Kidney epithelial cell (primary cell): ENCODE data around the gene NUBP2. TPM values are rescaled to one million over a fixed set of nuclear protein-coding genes. Genes with fewer than 3 reads are reported as not detected.

ENCODE experiments used
- DNase-seq: peaks from one replicate; pipeline ENCODE4 v3.0.0-alpha.2; 2010; ENCODE audit warnings: low read depth
- H3K27me3 ChIP-seq: 2 replicates; pipeline ENCODE4 v1.6.0; 2011; ENCODE audit warnings: low read length; ENCODE audit not compliant: control insufficient read depth, insufficient read depth
- H3K36me3 ChIP-seq: 2 replicates; pipeline ENCODE4 v1.5.1; 2011; ENCODE audit warnings: low read length; ENCODE audit not compliant: control insufficient read depth, insufficient read depth
- H3K4me3 ChIP-seq: 2 replicates; pipeline ENCODE4 v1.5.1; 2011; ENCODE audit warnings: low read depth, mild to moderate bottlenecking, control low read depth, low read length
- CTCF ChIP-seq: IDR thresholded peaks from 2 replicates; pipeline ENCODE4 v1.5.1; 2011; ENCODE audit warnings: mild to moderate bottlenecking, moderate library complexity, low read length, control low read depth, inconsistent platforms; ENCODE audit not compliant: insufficient read depth, poor library complexity, severe bottlenecking
- total RNA-seq: library from RNA; depleted of rRNA; stranded (reverse); fragments of >200 nt; gene quantifications from 2 replicates; pipeline ENCODE4 v1.2.3, GENCODE V29; 2015

NUBP2 gene
- total RNA-seq, 1 donor from 2014 or later = 187 TPM

DNA sequence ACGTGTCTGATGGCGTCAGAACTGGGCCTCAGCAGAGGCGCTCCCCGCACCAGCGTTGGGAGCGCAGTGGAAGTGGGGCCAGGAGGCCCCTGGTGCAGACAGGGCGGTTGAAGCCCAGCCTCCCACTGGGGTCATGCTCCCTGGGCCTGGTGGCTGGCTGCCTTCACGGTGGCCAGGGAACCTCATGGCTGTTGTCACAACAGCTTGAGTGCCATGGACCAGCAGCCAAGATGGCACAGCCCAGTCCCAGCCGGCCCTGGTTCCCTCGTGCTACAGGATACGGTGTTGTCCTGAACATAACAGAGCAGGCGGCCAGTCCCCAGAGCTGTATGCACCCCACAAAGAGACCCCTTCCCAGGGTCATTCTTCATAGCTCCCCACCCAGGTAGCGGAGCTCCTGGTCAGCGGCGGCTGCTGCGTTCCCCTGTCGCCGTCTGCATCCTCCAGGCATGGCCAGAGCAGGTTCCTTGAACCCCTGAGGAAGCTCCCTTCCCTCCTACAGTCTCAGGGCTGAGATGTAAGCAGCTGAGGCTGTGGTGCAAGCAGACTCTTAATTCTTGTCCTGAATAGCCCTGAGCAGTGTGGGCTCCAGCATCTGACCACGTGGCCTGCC, 41.1 kb upstream of the NUBP2 start:
- H3K4me3 ChIP-seq = no peak overlapping the region
- H3K36me3 ChIP-seq = no peaks in the 10 kb centered on the region
- no peak for TF ChIP-seq CTCF
- no peaks in the 10 kb centered on the region for H3K27me3 ChIP-seq
- no peak for DNase-seq

DNA sequence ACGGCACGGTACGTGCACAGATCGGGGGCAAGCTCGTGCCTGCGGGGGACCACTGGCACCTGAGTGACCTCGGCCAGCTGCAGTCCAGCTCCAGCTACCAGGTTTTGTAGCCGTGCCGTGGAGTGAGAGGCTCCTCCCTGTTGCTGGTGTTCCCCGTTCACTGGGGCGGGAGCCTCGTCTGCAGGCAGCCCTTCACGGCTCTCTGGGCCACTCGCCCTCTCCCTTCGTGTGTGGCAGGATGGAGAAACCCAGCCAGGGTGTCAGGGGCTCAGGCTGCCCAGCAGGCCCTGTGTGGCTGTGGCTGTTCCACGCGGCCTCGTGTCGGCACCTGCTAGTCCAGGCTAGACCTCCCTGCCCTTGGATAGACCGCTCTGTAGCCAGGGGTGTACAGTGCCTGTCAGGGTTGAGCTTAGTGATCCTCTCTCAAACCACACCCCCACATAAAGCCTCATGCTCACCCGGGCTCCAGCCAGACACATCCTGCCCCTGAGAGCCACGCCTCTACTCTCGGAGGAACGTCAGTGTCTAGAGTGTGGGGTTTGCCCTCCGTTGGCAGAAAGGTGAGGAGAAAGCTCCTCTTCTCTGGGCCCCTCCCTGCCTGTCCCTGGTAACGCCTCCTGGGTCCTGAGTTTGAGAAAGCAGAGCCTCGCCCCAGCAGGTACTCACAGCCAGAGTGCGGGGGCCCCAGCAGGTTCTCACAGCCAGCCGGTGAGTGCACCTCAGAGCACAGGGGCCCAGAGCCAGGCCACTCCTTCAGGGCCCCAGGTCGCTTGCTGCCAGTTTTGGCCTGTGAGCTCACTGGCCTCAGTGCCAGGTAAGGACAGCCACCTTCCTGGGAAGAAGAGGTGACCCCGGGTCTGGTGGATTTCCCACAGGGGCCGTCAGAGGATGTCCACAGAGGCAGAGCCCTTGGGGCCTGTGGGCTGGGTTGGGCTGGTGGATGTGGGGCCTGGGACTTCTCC, 39.1 kb upstream of the NUBP2 start:
- no peaks in the 10 kb centered on the region for H3K27me3 ChIP-seq
- H3K36me3 ChIP-seq = no peaks in the 10 kb centered on the region
- TF ChIP-seq CTCF = no peak
- no peak overlapping the region for H3K4me3 ChIP-seq
- no peak for DNase-seq

DNA sequence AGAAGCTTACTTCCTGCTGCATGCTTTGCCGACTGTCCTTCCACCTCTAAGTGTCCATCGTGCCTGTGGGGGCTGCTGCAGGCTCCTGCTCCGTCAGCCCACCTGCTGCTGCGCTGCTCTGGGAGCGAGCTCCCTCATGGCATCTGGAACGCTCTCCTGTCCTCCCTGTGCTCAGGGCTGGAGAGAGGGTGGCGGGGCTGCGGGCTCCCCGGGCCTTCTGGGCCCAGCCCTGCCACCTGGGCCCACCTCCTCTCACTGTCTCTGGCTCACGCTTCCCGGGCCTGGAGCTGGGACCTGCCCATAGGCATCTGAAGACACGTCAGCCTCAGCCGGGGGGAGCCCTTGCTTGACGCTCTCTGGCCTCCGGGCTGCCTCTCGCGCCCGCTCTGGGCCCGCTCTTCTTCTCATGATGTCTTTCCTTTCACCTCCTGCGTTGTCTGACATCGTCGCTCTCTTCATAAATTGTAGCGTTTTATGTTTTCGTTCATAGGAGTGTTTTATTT, 38.4 kb upstream of the NUBP2 start:
- no peaks in the 10 kb centered on the region for H3K27me3 ChIP-seq
- peaks cover 1% of the 10 kb centered on the region for H3K36me3 ChIP-seq
- no peak for DNase-seq
- no peak overlapping the region for H3K4me3 ChIP-seq
- TF ChIP-seq CTCF = no peak

DNA sequence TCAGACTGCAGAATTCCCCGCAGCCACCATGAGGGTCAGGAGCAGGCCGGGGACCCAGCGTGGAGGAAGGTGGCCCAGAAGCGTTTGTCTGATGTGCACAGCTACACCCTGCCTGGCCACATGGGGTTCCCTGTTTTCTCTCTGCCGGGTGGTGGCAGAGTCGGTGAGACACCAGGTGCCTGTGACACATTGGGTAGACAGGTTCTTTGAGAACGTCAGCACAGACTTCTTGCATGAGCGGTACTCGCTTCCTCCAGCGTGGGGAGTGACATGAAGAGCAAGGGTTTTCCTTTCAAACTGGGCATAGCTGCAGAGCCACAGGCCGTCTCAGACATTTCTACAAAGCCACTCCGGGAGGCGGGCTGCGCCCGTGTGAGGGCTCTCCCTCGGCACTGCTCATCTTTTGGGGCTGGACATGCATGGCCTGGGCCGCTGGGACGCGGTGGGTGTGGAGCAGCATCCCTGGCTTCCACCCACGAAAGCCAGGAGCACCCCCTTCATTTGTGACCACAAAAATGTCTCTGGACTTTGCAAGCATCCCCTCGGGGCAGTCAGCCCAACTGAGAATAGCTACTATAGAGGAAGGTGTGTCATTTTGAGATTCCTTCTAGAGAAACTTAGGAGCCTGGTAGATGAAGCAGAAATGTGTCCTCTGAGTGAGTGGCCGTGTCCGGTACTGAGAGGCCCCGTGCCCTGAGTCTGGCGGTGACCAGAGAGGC, 37.4 kb upstream of the NUBP2 start:
- Histone ChIP-seq H3K4me3 (no peak overlapping the region), H3K36me3 (peaks cover 1% of the 10 kb centered on the region), H3K27me3 (no peaks in the 10 kb centered on the region)
- no peak for DNase-seq
- no peak for TF ChIP-seq CTCF

DNA sequence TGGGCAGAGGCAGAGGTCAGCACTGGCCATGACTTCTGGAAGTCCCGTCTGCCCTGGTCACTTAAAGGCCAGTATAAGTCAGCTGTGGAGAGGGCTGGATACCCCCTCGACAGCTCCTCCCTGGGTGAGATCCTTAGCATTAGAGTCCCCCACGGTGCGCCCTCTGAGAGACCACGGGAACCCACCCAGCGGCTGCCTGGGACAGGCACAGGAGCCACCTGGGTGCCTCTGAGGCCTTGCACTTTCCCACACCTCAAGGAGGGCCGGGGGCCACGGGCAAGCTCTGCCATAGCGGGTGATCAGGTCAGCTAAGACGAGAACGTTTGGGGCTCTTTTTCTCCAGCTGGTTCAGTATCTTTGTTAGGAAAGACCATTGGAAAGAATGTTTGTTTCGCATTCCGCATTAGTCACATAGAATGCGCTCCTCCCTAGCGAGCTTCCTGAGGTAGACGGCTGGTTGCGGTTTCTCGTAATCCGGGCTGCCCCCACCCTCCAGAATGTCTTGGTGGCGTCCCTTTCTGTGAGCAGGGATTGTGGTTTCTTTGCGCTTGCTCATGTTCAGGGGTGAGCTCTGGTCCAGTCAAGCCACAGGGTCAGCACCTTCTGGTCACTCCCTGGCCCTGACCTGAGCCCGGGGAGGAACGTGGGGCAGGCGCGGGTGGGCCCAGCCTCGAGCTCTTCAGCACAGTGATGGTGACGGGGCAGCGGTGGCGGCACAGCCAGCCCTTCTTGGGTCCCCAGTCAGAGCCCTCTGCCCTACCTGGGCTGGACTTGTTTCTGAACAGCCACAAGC, 36.7 kb upstream of the NUBP2 start:
- H3K36me3 ChIP-seq = peaks cover 1% of the 10 kb centered on the region
- TF ChIP-seq CTCF = no peak
- DNase-seq = no peak
- no peaks in the 10 kb centered on the region for H3K27me3 ChIP-seq
- H3K4me3 ChIP-seq = no peak overlapping the region
